Raji (cell line): ENCODE measurements around the gene COQ8A.

Source experiments
- POLR2A ChIP-seq: IDR thresholded peaks from 2 replicates; pipeline ENCODE4 v1.6.1; 2011; ENCODE audit warnings: low read depth, low read length, control low read depth; ENCODE audit not compliant: insufficient read depth

Gene COQ8A

DNA sequence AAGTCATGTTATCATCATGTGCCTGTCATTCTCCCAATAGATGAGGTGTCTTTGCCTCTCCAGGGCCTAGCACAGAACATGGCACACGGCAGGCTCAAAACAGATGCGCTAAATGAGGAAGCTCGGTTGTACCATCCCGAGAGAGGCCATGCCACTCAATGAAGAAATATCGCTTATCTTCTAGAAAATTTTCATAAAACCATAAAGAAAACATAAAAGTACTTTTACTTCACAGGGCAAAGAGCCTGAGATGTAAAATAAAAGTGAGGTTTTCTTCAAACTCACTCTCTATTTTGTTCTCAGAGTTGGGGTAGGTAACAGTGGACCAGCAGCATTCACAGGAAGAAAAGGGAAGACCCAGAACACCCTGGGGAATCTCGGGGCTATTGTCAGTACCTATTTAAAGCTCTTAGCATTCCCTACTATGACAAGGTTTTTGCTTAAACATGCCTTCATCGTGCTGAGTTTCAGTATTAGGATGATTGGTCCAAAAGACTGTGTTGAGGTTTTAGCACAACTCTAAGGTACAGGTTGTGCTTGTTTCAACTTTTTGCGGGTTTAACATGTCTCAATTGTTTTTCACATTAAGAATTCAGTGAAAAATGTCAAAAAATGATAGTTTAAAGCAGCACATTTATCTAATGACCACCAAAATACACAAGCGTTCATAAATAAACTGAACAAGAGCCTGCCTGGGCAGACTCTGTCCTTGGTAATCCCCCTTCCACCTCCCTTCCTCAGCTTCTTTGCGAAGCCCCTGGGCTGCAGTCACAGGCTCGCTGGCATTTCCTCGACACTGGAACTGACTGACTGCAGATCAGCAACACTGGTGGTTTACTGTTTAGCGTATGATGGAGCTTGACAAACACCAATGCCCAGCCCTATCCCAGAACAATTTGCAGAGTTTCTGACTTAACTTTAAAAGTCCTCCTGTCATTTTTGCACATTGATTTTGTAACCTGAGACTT lies 55.6 kb downstream of the COQ8A start:
- no peak for TF ChIP-seq POLR2A

DNA sequence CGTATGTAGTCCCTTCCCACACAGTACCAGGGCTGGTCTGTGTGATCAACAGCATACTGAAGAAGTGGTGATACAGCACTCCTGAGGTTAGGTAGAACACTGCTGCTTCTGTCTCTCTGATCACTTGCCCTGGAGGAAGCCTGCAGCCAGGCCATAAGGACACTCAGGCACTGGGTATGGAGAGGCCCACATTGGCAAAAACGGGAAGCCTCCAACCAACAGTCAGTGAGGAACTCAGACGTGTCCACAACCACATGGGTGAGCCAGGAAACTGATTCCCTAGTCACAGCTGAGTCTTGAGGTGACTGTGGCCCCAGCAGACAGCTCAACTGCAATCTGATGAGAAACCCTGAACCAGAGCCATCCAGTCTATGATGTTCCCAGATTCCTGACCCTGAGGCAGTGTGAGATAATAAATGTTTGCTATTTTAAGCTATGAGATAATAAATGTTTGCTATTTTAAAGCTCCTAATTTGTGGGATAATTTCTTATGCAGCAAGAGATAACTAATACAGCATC lies 62.5 kb downstream of the COQ8A start:
- TF ChIP-seq POLR2A = no peak

DNA sequence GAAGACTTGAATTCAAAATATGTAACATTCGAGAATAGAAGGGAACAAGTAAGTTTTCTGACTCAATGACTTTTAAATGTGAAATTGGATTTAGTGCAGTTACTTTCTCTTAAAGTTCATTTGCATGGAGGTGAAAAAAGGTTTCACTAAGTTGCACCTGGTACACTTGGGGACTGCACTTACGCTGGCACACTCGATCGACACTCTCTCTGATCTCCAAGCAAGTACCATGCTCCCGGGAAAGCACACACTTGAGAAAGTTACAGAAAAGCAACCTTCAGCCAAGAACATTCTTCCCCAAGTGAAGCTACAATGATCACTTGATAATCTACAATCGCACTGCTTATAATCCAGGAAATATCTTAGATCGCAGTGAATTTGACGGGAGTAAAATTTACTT lies 63.1 kb downstream of the COQ8A start:
- TF ChIP-seq POLR2A = no peak

DNA sequence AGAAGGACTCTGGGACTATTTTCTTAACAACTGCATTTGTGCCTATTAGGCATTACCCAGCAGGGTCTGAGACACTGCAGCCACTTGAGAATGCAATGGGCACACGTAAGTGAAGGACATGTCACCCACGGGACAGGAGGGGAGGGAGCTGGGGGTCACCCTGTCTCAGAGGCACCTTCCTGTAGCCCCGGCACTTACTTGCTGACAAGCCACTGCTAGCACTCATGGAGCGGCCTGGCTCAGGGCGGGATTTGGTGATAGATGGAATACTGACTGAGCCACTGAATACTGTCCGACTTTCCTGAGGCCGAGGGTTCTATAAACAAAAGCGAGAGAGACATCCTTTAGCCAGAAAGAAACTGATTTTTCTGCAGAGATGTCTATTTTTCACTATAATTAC lies 64.7 kb downstream of the COQ8A start:
- no peak for TF ChIP-seq POLR2A

DNA sequence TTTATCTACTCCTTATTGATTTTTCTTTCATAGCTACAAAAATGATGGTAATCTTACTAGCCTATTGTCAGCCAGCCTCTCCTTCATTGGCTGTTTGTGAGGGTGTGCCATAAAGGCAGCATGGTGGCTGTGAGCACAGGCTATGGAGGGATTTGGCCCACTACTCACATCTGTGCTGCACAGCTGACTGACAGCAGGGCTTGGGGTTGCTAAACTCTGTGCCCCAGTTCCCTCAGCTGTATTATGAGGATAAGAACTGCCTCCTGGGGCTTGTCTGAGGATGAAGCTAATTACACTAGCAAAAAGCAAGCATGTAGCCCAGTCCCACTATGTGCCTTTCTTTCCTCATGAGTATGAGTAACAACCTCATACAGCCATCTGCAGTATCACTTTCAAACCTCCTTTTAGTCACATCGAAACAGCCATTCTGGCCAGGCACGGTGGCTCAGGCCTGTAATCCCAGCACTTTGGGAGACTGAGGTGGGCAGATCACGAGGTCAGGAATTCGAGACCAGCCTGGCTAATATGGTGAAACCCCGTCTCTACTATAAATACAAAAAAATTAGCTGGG lies 66.2 kb downstream of the COQ8A start:
- no peak for TF ChIP-seq POLR2A

DNA sequence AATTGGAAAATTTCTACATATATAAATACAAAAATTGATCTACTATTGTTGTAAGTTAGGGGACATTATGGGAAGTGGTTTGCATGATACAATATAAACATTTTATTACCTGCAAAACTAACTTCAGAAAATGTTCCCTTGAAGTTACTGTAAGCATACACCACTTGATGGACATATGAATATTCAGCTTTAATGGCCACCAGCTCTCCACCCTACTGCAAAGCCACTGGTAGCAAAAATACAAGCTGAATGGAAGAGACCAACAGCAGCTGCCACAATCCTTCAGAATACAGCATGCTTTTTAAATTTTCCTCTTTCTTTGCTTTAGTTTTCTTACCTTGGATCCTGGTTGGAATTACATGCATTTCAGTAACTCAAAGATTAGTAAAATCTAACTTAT lies 69.8 kb downstream of the COQ8A start:
- TF ChIP-seq POLR2A = no peak

DNA sequence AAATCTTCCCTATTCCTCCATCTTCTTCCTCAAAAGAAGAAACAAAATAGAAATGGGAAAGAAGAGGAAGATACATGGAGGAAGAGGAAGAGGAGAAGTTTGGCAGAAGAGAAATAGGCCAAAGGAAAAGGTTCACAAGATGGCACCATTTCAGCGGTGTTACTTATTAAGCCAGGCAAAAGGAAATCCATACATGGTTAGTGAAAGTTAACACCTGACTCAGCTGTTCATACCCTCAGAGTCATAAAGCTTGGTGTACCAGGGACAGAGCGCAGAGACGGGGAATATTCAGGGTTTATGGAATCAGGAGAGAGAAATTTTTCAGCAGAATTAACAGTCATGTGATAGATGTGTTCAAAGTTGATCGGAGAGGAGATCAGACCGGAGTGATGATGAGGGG lies 70.6 kb downstream of the COQ8A start:
- no peak for TF ChIP-seq POLR2A

DNA sequence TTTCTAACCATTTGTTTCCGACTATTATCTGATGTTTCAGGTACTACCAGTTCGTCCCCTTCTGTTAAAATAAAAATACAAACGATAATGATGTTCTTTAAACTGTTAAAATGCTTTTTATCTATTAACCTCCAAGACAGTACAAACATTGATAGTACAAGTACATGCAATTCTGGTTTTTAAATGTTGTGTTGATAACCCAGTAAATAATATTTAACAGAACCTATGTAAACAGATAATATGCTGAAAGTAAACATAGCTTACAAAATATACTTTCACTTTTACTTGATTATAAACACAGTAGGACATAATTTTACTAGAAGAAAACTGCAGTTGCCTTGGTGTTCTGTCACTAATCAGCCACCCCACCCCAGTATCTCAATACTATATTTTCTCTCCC lies 76.9 kb downstream of the COQ8A start:
- no peak for TF ChIP-seq POLR2A

DNA sequence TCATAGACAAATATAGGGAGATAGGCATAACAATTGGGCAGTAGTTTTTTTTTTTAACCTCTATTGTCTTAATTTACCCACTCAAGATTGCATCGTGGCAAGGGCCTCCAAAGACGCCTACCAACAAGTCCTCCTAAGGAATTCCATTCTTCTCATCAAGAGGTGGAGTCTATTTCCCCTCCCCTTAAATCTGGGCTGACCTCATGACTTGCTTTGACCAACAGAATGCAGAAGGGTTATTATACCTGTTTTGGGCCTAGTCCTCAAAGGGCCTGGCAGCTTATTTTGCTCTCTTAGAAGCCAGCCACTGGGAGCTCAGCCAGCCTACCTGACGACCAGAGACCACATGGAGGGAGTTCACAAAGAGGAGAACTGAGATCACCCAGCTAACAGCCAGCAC lies 92.3 kb downstream of the COQ8A start:
- no peak for TF ChIP-seq POLR2A

DNA sequence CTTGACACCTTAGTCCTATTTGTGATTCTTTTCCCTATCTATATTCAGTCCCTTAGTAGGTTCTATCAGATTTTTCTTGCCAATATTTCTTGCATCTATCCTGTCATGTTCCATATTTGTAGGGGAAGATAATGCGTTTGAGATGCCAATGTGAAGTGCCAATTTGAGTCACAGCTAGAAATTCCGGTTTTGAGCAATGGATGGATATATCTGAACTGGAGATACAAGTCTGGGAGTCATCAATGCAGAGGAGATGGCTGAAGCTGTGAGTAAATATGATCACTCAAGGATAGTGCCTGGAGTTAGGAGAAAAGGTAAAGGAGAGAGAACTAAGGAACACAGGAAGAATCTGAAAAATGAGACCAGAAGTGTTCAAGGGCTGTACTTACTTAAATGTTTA lies 93.8 kb downstream of the COQ8A start:
- TF ChIP-seq POLR2A = no peak

DNA sequence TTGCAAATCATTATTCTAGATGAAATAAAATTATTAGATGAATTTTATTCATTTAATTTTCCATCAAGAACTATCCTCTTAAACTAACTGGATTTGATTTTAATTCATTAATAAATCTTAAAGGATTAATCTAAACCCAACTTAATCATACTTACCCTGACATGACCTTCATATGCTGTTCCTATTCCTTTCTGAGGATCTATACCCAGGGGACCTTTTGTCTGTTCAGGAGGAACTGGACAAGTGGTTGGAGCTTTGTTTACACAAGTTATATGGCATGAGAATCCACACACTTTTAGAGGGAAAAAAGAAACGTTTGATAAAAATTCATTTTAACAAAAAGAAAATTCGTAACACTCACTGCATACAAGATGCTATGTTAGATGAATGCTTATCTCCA lies 95.2 kb downstream of the COQ8A start:
- no peak for TF ChIP-seq POLR2A

DNA sequence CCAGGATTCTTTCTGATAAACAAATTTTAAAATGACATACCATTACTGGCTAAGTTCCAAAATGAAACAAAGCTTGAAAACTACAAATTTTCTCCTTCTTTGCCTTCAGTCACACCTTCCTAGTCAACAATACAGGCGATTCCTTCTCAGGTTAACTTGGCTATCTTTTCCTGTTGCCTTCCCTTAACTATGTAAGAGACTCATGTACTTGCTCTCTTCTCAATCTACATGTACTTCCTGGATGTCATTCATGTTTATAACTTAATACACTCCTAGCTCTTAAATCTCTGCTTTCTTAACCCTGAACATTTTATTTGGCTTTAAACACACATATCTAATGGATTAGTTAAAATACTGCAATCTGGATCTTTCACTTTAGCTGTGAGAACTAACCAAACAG lies 97.0 kb downstream of the COQ8A start:
- no peak for TF ChIP-seq POLR2A
